ENCODE results near the gene OR2AE1. TPM values are rescaled to one million over a fixed set of nuclear protein-coding genes. Genes with fewer than 3 reads are reported as not detected.
A peak's percentile ranks its signal among the peaks of the same experiment; 100 is the strongest.

OR2AE1 gene
- total and polyA plus RNA-seq, 12 donors: 0.11 to 0.28 TPM; not detected in 10

DNA sequence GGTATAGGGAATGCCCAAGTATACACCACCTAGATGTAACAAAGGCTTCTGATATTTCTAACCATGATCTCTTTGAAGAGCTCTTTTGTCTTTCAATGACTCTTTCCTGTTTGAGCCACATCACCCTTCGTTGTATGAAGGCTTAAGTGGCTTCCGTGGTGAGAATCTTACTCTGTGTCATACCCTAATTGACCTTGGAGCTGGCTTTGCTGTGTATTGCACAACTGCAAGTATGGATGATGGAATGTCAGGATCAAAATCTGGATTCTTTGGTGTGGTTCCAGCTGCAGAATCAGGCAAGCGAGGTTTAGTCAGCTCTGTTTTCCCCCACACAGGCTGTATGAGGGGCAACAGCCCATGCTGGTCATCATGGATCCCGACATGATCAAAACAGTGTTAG, 33.0 kb downstream of the OR2AE1 start:
- peak in 6 of 7 donors; percentile 26 to 61 (median 44) for DNase-seq
- no peaks in the 10 kb centered on the region for H3K27me3 ChIP-seq
- TF ChIP-seq, protein P1, sequence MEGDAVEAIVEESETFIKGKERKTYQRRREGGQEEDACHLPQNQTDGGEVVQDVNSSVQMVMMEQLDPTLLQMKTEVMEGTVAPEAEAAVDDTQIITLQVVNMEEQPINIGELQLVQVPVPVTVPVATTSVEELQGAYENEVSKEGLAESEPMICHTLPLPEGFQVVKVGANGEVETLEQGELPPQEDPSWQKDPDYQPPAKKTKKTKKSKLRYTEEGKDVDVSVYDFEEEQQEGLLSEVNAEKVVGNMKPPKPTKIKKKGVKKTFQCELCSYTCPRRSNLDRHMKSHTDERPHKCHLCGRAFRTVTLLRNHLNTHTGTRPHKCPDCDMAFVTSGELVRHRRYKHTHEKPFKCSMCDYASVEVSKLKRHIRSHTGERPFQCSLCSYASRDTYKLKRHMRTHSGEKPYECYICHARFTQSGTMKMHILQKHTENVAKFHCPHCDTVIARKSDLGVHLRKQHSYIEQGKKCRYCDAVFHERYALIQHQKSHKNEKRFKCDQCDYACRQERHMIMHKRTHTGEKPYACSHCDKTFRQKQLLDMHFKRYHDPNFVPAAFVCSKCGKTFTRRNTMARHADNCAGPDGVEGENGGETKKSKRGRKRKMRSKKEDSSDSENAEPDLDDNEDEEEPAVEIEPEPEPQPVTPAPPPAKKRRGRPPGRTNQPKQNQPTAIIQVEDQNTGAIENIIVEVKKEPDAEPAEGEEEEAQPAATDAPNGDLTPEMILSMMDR (IDR thresholded peaks at IDR 0.05): no peak
- no peak for TF ChIP-seq POLR2A (IDR thresholded peaks at IDR 0.05)
- peak overlapping the region in 1 of 5 donors; percentile 29 for H3K27ac ChIP-seq
- intact Hi-C loops (cut with DNase I): no loop called here
- no peaks in the 10 kb centered on the region for H3K36me3 ChIP-seq (replicated peaks in 1 of 2)
- no peaks in the 10 kb centered on the region for H3K4me1 ChIP-seq (replicated peaks in 1 of 2)
- no peak overlapping the region for H3K4me3 ChIP-seq
- WGBS, 4 donors: 35 to 57% (median 53%) methylated on average over 4 of the region's 4 CpGs
- no peaks in the 10 kb centered on the region for H3K9me3 ChIP-seq (replicated peaks in 1 of 3)

DNA sequence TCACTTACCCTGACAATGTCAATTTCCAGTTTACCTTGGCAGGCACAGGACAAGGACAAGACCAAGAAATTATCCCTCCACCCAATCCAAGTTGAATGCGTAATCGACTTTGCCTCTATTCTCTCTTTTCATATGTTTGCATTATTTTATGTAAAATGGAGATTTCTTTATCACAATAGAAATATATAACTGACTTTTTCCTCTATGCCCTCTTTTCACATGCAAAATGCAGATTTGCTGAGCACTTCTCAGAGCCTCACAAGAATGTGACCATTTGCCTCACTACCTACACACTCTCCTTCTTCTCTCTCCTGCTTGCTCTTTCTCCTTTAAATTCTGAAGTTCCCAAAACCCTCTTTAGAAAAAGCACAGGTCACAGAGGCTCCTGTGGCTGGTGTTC, 33.9 kb downstream of the OR2AE1 start:
- H3K27ac ChIP-seq: no peak overlapping the region
- no peak for DNase-seq
- H3K4me3 ChIP-seq: no peak overlapping the region
- no peaks in the 10 kb centered on the region for H3K9me3 ChIP-seq (replicated peaks in 1 of 3)
- intact Hi-C loops (cut with DNase I): no loop called here
- no peaks in the 10 kb centered on the region for H3K4me1 ChIP-seq (replicated peaks in 1 of 2)
- no peaks in the 10 kb centered on the region for H3K27me3 ChIP-seq
- no peaks in the 10 kb centered on the region for H3K36me3 ChIP-seq (replicated peaks in 1 of 2)
- WGBS, 4 donors: 81 to 91% (median 86%) methylated on average over 2 of the region's 2 CpGs
- TF ChIP-seq POLR2A (IDR thresholded peaks at IDR 0.05): no peak
- TF ChIP-seq, protein P1 (IDR thresholded peaks at IDR 0.05): no peak

DNA sequence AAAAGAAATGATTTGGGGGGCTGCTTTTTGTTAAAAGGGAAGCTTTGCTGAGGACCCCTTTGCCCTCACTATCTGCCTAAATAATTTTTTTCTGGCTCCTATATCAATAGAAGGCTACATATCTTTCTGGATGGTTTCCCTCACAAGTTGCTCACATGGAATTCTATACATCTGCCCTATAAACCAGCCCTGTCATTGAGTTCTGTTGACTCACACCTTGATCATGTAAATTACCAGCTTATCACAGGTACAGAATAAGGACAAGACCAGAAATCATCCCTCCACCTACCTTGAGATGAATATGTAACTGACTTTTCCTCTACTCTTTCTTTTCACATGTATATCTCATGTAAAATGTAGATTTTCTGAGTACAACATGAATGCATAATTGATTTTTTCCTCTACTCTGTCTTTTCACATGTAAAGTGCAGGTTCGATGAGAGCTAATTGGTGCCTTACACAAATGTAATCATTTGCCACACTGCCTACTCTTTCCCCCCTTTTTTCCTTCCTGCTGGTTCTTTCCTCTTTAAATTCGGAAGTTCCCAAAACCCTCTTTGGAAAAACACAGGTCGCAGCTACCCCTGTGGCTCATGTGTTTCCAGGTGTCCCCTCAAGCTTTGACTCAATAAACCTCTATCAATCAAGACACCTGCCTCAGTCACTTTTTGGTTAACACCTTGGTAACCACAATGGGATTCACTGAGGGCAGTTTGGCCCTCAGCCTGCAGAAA, 36.5 kb downstream of the OR2AE1 start:
- WGBS, 4 donors: 61 to 76% (median 72%) methylated on average over 3 of the region's 3 CpGs
- TF ChIP-seq, protein P1 (IDR thresholded peaks at IDR 0.05): no peak
- no peak for TF ChIP-seq POLR2A (IDR thresholded peaks at IDR 0.05)
- Histone ChIP-seq H3K9me3 (replicated peaks in 1 of 3) (no peaks in the 10 kb centered on the region), H3K4me3 (no peak overlapping the region), H3K36me3 (replicated peaks in 1 of 2) (no peaks in the 10 kb centered on the region), H3K27ac (no peak overlapping the region), H3K27me3 (no peaks in the 10 kb centered on the region), H3K4me1 (replicated peaks in 1 of 2) (no peaks in the 10 kb centered on the region)
- no peak for DNase-seq
- intact Hi-C loops (cut with DNase I): no loop called here

DNA sequence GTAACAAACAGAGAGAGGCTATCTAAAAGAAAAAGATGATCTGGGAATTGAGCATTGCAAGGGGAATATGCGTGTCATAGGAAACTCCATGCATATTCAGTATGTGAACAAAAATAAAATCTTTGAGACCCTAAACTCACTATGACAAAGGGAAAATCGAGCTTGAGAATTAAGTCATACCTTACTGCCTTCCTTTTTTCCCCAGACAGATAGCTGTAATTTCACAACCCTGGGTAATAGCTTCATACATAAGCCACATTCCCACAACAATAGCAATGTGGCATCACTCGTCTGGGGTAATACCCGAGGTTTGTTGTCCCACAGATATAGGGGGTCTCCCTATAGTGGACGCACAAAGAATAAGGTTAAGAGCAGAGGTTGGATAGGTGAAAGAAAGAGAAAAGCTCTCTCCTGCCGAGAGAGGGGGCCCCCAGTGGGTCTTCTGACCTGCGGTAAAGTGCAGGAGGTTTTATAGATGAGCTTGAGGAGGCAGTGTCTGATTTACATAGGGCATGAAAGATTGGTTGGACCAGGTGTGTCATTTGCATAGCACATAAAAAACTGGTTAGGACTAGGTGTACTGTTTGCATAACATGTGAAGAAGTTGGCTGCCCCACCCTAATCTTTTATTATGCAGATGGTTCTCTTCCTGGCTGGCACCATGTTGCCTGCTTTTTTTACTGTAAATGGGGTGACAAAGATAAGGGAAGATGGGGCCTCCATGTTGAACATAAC, 37.4 kb downstream of the OR2AE1 start:
- Histone ChIP-seq H3K9me3 (replicated peaks in 1 of 3) (no peaks in the 10 kb centered on the region), H3K36me3 (replicated peaks in 1 of 2) (no peaks in the 10 kb centered on the region), H3K27ac (no peak overlapping the region), H3K4me1 (replicated peaks in 1 of 2) (no peaks in the 10 kb centered on the region), H3K27me3 (no peaks in the 10 kb centered on the region), H3K4me3 (no peak overlapping the region)
- WGBS, 4 donors: 59 to 69% (median 63%) methylated on average over 7 of the region's 7 CpGs
- intact Hi-C loops (cut with DNase I): no loop called here
- TF ChIP-seq, protein P1 (IDR thresholded peaks at IDR 0.05): no peak
- no peak for TF ChIP-seq POLR2A (IDR thresholded peaks at IDR 0.05)
- DNase-seq: no peak
